Colonic mucosa (tissue), 4 donors: ENCODE data around the gene SCUBE1. TPM values are rescaled to one million over a fixed set of nuclear protein-coding genes. Genes with fewer than 3 reads are reported as not detected.

ENCODE experiments used
- DNase-seq: peaks from one replicate; pipeline ENCODE4 v3.0.0-alpha.2; 2020
- H3K27ac ChIP-seq: fragments of 200-600 bp; one replicate; pipeline ENCODE4 v1.8.0; 2021
- H3K27me3 ChIP-seq: fragments of 200-600 bp; one replicate; pipeline ENCODE4 v1.8.0; 2021
- H3K36me3 ChIP-seq: fragments of 200-600 bp; one replicate; pipeline ENCODE4 v1.8.0; 2021
- H3K4me1 ChIP-seq: fragments of 200-600 bp; one replicate; pipeline ENCODE4 v1.8.0; 2021; ENCODE audit warnings: mild to moderate bottlenecking
- H3K4me3 ChIP-seq: fragments of 200-600 bp; one replicate; pipeline ENCODE4 v1.8.0; 2021
- H3K9ac ChIP-seq, 2 donors: one replicate each; pipeline ENCODE4 v1.7.0; 2013; ENCODE audit warnings: control low read depth in 2 of 2, low read depth in 2 of 2, low read length in 2 of 2
- H3K9me3 ChIP-seq: fragments of 200-600 bp; one replicate; pipeline ENCODE4 v1.8.0; 2021
- CTCF ChIP-seq: fragments of 200-600 bp; IDR thresholded peaks from one replicate; pipeline ENCODE4 v1.8.0; 2022; ENCODE audit warnings: antibody characterized with exemption, mild to moderate bottlenecking
- intact Hi-C: fragments of 100-400 bp; cut with DNase I; formaldehyde crosslinking; loops from one replicate; pipeline ENCODE4 v1.14.1; 2022
- total RNA-seq, 2 donors: library from RNA; stranded (reverse); fragmentation: NEBNext Ultra II Directional in 1 of 2; extraction: Animal tissue kit (Norgen Biotek cat#: 25700) in 1 of 2; gene quantifications; one replicate each; pipeline ENCODE4 v1.2.1, GENCODE V29; 2021
- donor health status: healthy.
- donor health status: DM: no; HTN: no; CAD: no.
- donor health status: DM: no; HTN: no; CAD: no.

The SCUBE1 gene
- total RNA-seq, 2 donors from 2014 or later, result 1.7 to 5.6 TPM

- no peaks in the 10 kb centered on the region for H3K4me1 ChIP-seq
- H3K9me3 ChIP-seq, result no peaks in the 10 kb centered on the region
- intact Hi-C loops, result loop anchor here (5.0 kb wide), 1 partner anchor 438 kb away; no protein-coding TSS in a partner anchor
- TF ChIP-seq CTCF, result no peak
- H3K27me3 ChIP-seq, result peaks cover 6% of the 10 kb centered on the region
- no peak overlapping the region for H3K9ac ChIP-seq
- H3K36me3 ChIP-seq, result no peaks in the 10 kb centered on the region
- H3K4me3 ChIP-seq, result no peak overlapping the region
- no peak for DNase-seq
- no peak overlapping the region for H3K27ac ChIP-seq
These were observed 46.2 kb upstream of the SCUBE1 start for GRCh38 chr22:43389227-43389836.

DNA sequence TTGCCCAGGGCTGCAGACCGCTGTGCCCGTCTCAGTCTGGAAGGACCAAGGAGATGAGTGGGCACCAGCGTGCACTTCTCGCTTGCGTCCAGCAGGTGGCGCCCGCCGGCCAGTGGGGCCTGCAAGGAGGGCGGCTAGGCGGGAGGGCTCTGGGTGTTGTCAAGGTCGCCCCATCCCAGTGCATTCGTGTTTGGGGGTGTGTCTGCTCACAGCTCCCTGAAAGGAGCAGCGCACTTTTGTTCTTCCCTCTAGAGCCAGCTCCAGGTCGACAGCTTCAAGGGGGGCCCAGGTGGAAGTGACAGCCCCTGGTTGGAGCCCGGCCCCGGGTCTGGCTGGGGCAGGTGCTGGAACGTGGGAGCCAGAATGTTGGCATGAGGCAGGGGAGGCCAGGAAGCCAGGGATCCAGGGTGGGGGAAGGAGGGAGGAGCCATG, 45.3 kb upstream of the SCUBE1 start:
- no peaks in the 10 kb centered on the region for H3K4me1 ChIP-seq
- H3K36me3 ChIP-seq, result no peaks in the 10 kb centered on the region
- H3K27me3 ChIP-seq, result peaks cover 6% of the 10 kb centered on the region
- intact Hi-C loops, result loop anchor here (5.0 kb wide), 1 partner anchor 439 kb away; no protein-coding TSS in a partner anchor
- peak; percentile 97 for TF ChIP-seq CTCF
- no peak overlapping the region for H3K27ac ChIP-seq
- no peak overlapping the region for H3K4me3 ChIP-seq
- no peaks in the 10 kb centered on the region for H3K9me3 ChIP-seq
- no peak overlapping the region for H3K9ac ChIP-seq
- DNase-seq, result peak; percentile 69

GRCh38 chr22:43387815-43388214, 44.6 kb upstream of the SCUBE1 start:
- intact Hi-C loops, result loop anchor here (5.0 kb wide), 1 partner anchor 439 kb away; no protein-coding TSS in a partner anchor
- H3K27me3 ChIP-seq, result peaks cover 6% of the 10 kb centered on the region
- no peak for DNase-seq
- H3K9ac ChIP-seq, result no peak overlapping the region
- no peak for TF ChIP-seq CTCF
- H3K4me3 ChIP-seq, result no peak overlapping the region
- H3K9me3 ChIP-seq, result no peaks in the 10 kb centered on the region
- H3K4me1 ChIP-seq, result no peaks in the 10 kb centered on the region
- no peak overlapping the region for H3K27ac ChIP-seq
- no peaks in the 10 kb centered on the region for H3K36me3 ChIP-seq

DNA sequence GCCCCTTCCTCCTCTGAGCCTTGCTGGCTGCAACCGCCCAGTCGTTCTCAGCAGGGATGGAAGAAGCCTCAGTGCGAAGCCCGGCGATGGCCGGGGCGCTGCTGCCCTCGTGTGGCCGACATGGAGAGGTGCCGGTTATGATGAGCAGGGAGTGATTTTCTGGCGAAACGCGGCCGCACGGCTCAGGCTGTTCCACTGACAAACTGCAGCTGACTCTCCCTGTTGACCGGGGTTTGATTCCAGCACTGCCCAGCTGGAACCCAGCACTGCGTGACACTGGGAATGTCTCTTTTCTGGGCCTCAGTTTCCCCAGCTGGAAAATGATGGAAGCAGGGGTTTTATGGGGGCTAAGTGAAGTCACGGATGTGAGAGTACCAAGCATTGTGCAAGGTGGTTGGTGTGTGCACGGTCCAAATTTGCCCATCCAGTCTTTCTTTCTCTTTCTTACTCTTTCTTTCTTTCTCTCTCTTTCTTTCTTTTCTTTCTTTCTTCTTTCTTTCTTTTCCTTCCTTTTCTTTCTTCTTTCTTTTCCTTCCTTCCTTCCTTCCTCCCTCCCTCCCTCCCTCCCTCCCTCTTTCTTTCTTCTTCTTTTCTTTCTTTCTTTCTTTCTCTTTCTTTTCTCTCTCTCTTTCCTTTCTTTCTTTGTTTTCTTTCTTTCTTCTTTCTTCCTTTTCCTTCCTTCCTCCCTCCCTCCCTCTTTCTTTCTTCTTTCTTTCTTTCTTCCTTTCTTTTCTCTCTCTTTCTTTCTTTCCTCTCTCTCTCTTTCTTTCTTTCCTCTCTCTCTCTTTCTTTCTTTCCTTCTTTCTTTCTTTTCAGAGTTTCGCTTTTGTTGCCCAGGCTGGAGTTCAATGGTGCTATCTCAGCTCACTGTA, 42.8 kb upstream of the SCUBE1 start:
- H3K4me1 ChIP-seq, result no peaks in the 10 kb centered on the region
- no peaks in the 10 kb centered on the region for H3K36me3 ChIP-seq
- no peak overlapping the region for H3K4me3 ChIP-seq
- H3K27me3 ChIP-seq, result peaks cover 6% of the 10 kb centered on the region
- DNase-seq, result peak; percentile 72
- peak; percentile 85 for TF ChIP-seq CTCF
- H3K9me3 ChIP-seq, result no peaks in the 10 kb centered on the region
- intact Hi-C loops, result loop anchor here (2.0 to 5.0 kb wide), 3 partner anchors 111 to 441 kb away; no protein-coding TSS in a partner anchor
- no peak overlapping the region for H3K9ac ChIP-seq
- no peak overlapping the region for H3K27ac ChIP-seq

- no peaks in the 10 kb centered on the region for H3K36me3 ChIP-seq
- no peaks in the 10 kb centered on the region for H3K9me3 ChIP-seq
- no peak overlapping the region for H3K4me3 ChIP-seq
- no peaks in the 10 kb centered on the region for H3K4me1 ChIP-seq
- H3K27ac ChIP-seq, result no peak overlapping the region
- TF ChIP-seq CTCF, result no peak
- intact Hi-C loops, result loop anchor here (2.0 to 5.0 kb wide), 3 partner anchors 110 to 442 kb away; no protein-coding TSS in a partner anchor
- no peak overlapping the region for H3K9ac ChIP-seq
- H3K27me3 ChIP-seq, result peaks cover 6% of the 10 kb centered on the region
- DNase-seq, result no peak
These were observed 41.7 kb upstream of the SCUBE1 start for GRCh38 chr22:43384863-43385262.
